Gastroesophageal sphincter (tissue), 4 donors: ENCODE data around the gene MSL1. TPM values are rescaled to one million over a fixed set of nuclear protein-coding genes. Genes with fewer than 3 reads are reported as not detected.

ENCODE experiments used
- ATAC-seq: fragments of 150-250 bp; one replicate; pipeline ENCODE4 v1.9.1; 2016; ENCODE audit warnings: mild to moderate bottlenecking, moderate library complexity
- H3K27ac ChIP-seq, 4 donors: fragments of 200-600 bp; sonication (generic) in 3 of 4; 1 replicate in 3 of 4; 2 replicates in 1 of 4; pipeline ENCODE4 v1.5.1; 2016 to 2019
- H3K27me3 ChIP-seq: fragments of 200-600 bp; sonication (generic); one replicate; pipeline ENCODE4 v1.5.1; 2019
- H3K36me3 ChIP-seq, 2 donors: fragments of 200-600 bp; sonication (generic); one replicate each; pipeline ENCODE4 v1.5.1; 2019; ENCODE audit warnings: control low read depth in 1 of 2
- H3K4me1 ChIP-seq, 3 donors: fragments of 200-600 bp; sonication (generic); 1 replicate in 2 of 3; 2 replicates in 1 of 3; pipeline ENCODE4 v1.5.1; 2016 to 2019; ENCODE audit warnings: control low read depth in 2 of 3
- H3K4me3 ChIP-seq, 2 donors: fragments of 200-600 bp; sonication (generic); one replicate each; pipeline ENCODE4 v1.5.1; 2019; ENCODE audit warnings: mild to moderate bottlenecking in 1 of 2, moderate library complexity in 1 of 2
- H3K9me3 ChIP-seq, 3 donors: fragments of 200-600 bp; sonication (generic); one replicate each; pipeline ENCODE4 v1.5.1; 2017 to 2019; ENCODE audit warnings: control low read depth in 2 of 3
- CTCF ChIP-seq, 4 experiments: fragments of 200-600 bp in 2 of 4; fragments of 450-650 bp in 2 of 4; sonication (generic) in 1 of 4; IDR thresholded peaks; one replicate each; pipeline ENCODE4 v1.5.1; 2017 to 2019; ENCODE audit warnings: antibody characterized with exemption in 4 of 4, mild to moderate bottlenecking in 2 of 4, moderate library complexity in 2 of 4
- EP300 ChIP-seq: sonication (generic); formaldehyde crosslinking; IDR thresholded peaks from one replicate; pipeline ENCODE4 v1.6.1; 2017; ENCODE audit warnings: antibody characterized with exemption, mild to moderate bottlenecking
- POLR2A ChIP-seq, 2 donors: fragments of 450-650 bp; IDR thresholded peaks; one replicate each; pipeline ENCODE4 v1.6.1; 2017; ENCODE audit warnings: antibody characterized with exemption in 2 of 2, mild to moderate bottlenecking in 2 of 2, moderate library complexity in 1 of 2
- POLR2AphosphoS5 ChIP-seq: sonication (generic); formaldehyde crosslinking; IDR thresholded peaks from one replicate; pipeline ENCODE4 v1.6.1; 2017; ENCODE audit warnings: antibody characterized with exemption
- WGBS, 2 donors: methylation state at CpG; one replicate each; pipeline ENCODE4 v1.1.5; 2018; ENCODE audit warnings: low coverage in 1 of 2; 5-methylcytosine and 5-hydroxymethylcytosine counted together
- total RNA-seq, 4 donors: library from RNA; depleted of rRNA; stranded (reverse); fragments of >200 nt; gene quantifications; one replicate each; pipeline ENCODE4 v1.1.0, GENCODE V29; 2016

Gene MSL1
- total RNA-seq, 4 donors from 2014 or later, result 67.0 to 107 (median 88.1) TPM

- Histone ChIP-seq H3K9me3 (no peaks in the 10 kb centered on the region), H3K4me1 (peaks cover 0 to 20% (median 11%) of the 10 kb centered on the region in 3 donors), H3K27ac (peak overlapping the region; percentile 57 to 84 (median 74)), H3K36me3 (peaks cover 0 to 100% of the 10 kb centered on the region in 2 donors), H3K4me3 (no peak overlapping the region), H3K27me3 (no peaks in the 10 kb centered on the region)
- WGBS, 2 donors, result 31 to 37% methylated on average over 7 to 11 of the region's 11 CpGs
- ATAC-seq, result peak; percentile 75
- TF ChIP-seq CTCF (IDR thresholded peaks at IDR 0.05), result peak; percentile 87 to 94 (median 90)
- TF ChIP-seq POLR2AphosphoS5, result no peak
These were observed 46.6 kb downstream of the MSL1 start for GRCh38 chr17:40168262-40168832.

- ATAC-seq, result no peak
- WGBS, 2 donors, result 75 to 86% methylated on average over 1 to 2 of the region's 2 CpGs
- TF ChIP-seq EP300 (no peak), CTCF (IDR thresholded peaks at IDR 0.05) (no peak), POLR2A (IDR thresholded peaks at IDR 0.05) (no peak), POLR2AphosphoS5 (no peak)
- H3K27ac ChIP-seq, result no peak overlapping the region
- peaks cover 0 to 100% of the 10 kb centered on the region in 2 donors for H3K36me3 ChIP-seq
- H3K4me1 ChIP-seq, result peaks cover 0 to 20% (median 11%) of the 10 kb centered on the region in 3 donors
- H3K27me3 ChIP-seq, result no peaks in the 10 kb centered on the region
- no peak overlapping the region for H3K4me3 ChIP-seq
- no peaks in the 10 kb centered on the region for H3K9me3 ChIP-seq
These were observed 48.6 kb downstream of the MSL1 start for GRCh38 chr17:40170325-40170724.

GRCh38 chr17:40171750-40172149, 50.0 kb downstream of the MSL1 start:
- no peaks in the 10 kb centered on the region for H3K9me3 ChIP-seq
- WGBS, 2 donors, result 75% methylated on average over 1 of the region's 1 CpG; no CpG with 5 or more reads in 1 of the 2 donors
- no peak overlapping the region for H3K27ac ChIP-seq
- no peak overlapping the region for H3K4me3 ChIP-seq
- no peaks in the 10 kb centered on the region for H3K27me3 ChIP-seq
- H3K36me3 ChIP-seq, result peaks cover 0 to 100% of the 10 kb centered on the region in 2 donors
- no peak for TF ChIP-seq CTCF (IDR thresholded peaks at IDR 0.05)
- TF ChIP-seq POLR2A (IDR thresholded peaks at IDR 0.05), result no peak
- no peak for TF ChIP-seq POLR2AphosphoS5
- TF ChIP-seq EP300, result no peak
- H3K4me1 ChIP-seq, result peaks cover 0 to 15% (median 11%) of the 10 kb centered on the region in 3 donors
- ATAC-seq, result no peak

GRCh38 chr17:40173091-40173777, 51.5 kb downstream of the MSL1 start:
- H3K36me3 ChIP-seq, result peaks cover 0 to 88% of the 10 kb centered on the region in 2 donors
- WGBS, 2 donors, result 82% methylated on average over 4 of the region's 4 CpGs; no CpG with 5 or more reads in 1 of the 2 donors

More at GRCh38 chr17:40173091-40173777, 51.5 kb downstream of the MSL1 start:
- no peak for ATAC-seq
- Histone ChIP-seq H3K4me1 (peaks cover 0 to 23% (median 16%) of the 10 kb centered on the region in 3 donors), H3K4me3 (no peak overlapping the region), H3K27me3 (no peaks in the 10 kb centered on the region), H3K27ac (no peak overlapping the region), H3K9me3 (no peaks in the 10 kb centered on the region)
- TF ChIP-seq POLR2A (IDR thresholded peaks at IDR 0.05) (no peak), EP300 (no peak), CTCF (IDR thresholded peaks at IDR 0.05) (no peak), POLR2AphosphoS5 (no peak)
